H1 (cell line): Measurements from ENCODE around the gene PMM2.

ENCODE experiments used
- CHD7 ChIP-seq: fragments of 300-600 bp; sonication (generic); IDR thresholded peaks from 2 replicates; pipeline ENCODE4 v1.7.1; 2012; ENCODE audit warnings: low read length, moderate library complexity, mild to moderate bottlenecking, inconsistent platforms; ENCODE audit not compliant: insufficient replicate concordance
- CTCF ChIP-seq, 3 experiments: IDR thresholded peaks; 1 replicate in 2 of 3; 2 replicates in 1 of 3; pipeline versions ENCODE4 v1.5.1 to v1.6.1; 2011; ENCODE audit warnings: low read length in 3 of 3, mild to moderate bottlenecking in 3 of 3, inconsistent platforms in 2 of 3, low read depth in 1 of 3, moderate library complexity in 1 of 3; ENCODE audit not compliant: insufficient read depth in 1 of 3; ENCODE audit errors: control extremely low read depth in 1 of 3
- YY1 ChIP-seq: IDR thresholded peaks from 2 replicates; pipeline ENCODE4 v1.6.1; 2011; ENCODE audit warnings: low read depth, mild to moderate bottlenecking, low read length

GRCh38 chr16:8862309-8863130, 64.9 kb downstream of the PMM2 start:
- no peak for TF ChIP-seq YY1
- no peak for TF ChIP-seq CTCF (IDR thresholded peaks at IDR 0.05; ENCODE audit: control extremely low read depth in 1 of 3, insufficient read depth in 1 of 3, low read depth in 1 of 3, low read length in 3 of 3)
- TF ChIP-seq CHD7: no peak
